ENCODE data around the gene ST13. TPM values are rescaled to one million over a fixed set of nuclear protein-coding genes. Genes with fewer than 3 reads are reported as not detected.

The ST13 gene
- total RNA-seq, 2 experiments from 2014 or later, result 121 to 223 TPM

GRCh38 chr22:40898850-40899357 lies 42.5 kb upstream of the ST13 start:
- TF ChIP-seq EZH2phosphoT487 (IDR thresholded peaks at IDR 0.05; ENCODE audit: borderline replicate concordance, low read depth, low read length) (no peak), CTCF (conservative IDR thresholded peaks at IDR 0.05; ENCODE audit: low read length) (peak; percentile 87)
- peaks cover 4% of the 10 kb centered on the region for H3K4me1 ChIP-seq (ENCODE audit: insufficient read depth, low read length, poor library complexity, severe bottlenecking)
- H3K4me2 ChIP-seq (ENCODE audit: low read length), result peak overlapping the region; percentile 9; the same call in 1 of the 2 replicates
- H4K20me1 ChIP-seq (ENCODE audit: insufficient read depth, low read length), result no peaks in the 10 kb centered on the region
- ChIA-PET POLR2A (interaction anchor here (0.6 to 0.7 kb wide), 2 partner anchors 135 to 163 kb away, joined by 3 to 4 read pairs; no protein-coding TSS in a partner anchor), CTCF (ENCODE audit: unreplicated experiment) (interaction anchor here (1.0 kb wide), 1 partner anchor 216 kb away, joined by 3 read pairs; no protein-coding TSS in a partner anchor)
- no peak overlapping the region for H3K4me3 ChIP-seq (ENCODE audit: low read depth, low read length, poor library complexity, severe bottlenecking)
- H3K36me3 ChIP-seq (ENCODE audit: insufficient read depth, low read length), result no peaks in the 10 kb centered on the region
- H2AFZ ChIP-seq (ENCODE audit: low read length), result no peak overlapping the region
- H3K9me3 ChIP-seq (ENCODE audit: low read length), result no peaks in the 10 kb centered on the region
- H3K9me2 ChIP-seq (ENCODE audit: insufficient read depth, low read length), result no peaks in the 10 kb centered on the region
- no TSS peak for BruUV-seq (replicated peaks)
- H3K27ac ChIP-seq (ENCODE audit: low read depth, low read length, poor library complexity, severe bottlenecking), result no peak overlapping the region
- intact Hi-C loops (cut with micrococcal nuclease; ENCODE audit: unreplicated experiment), result loop anchor here (2.0 to 5.0 kb wide), 3 partner anchors 216 to 862 kb away; no protein-coding TSS in a partner anchor
- no peaks in the 10 kb centered on the region for H3K79me2 ChIP-seq (ENCODE audit: insufficient read depth, low read depth, low read length)
- DNase-seq (ENCODE audit: low spot score), result peak; percentile 73

- CTCF ChIA-PET (ENCODE audit: unreplicated experiment), result no interaction called here
- Histone ChIP-seq H3K4me2 (ENCODE audit: low read length) (no peak overlapping the region), H3K4me3 (ENCODE audit: low read depth, low read length, poor library complexity, severe bottlenecking) (no peak overlapping the region), H2AFZ (ENCODE audit: low read length) (no peak overlapping the region), H3K36me3 (ENCODE audit: insufficient read depth, low read length) (peaks cover 22% of the 10 kb centered on the region), H3K9me2 (ENCODE audit: insufficient read depth, low read length) (no peaks in the 10 kb centered on the region), H3K9me3 (ENCODE audit: low read length) (no peaks in the 10 kb centered on the region), H4K20me1 (ENCODE audit: insufficient read depth, low read length) (no peaks in the 10 kb centered on the region), H3K4me1 (ENCODE audit: insufficient read depth, low read length, poor library complexity, severe bottlenecking) (peaks cover 4% of the 10 kb centered on the region), H3K79me2 (ENCODE audit: insufficient read depth, low read depth, low read length) (no peaks in the 10 kb centered on the region), H3K27ac (ENCODE audit: low read depth, low read length, poor library complexity, severe bottlenecking) (no peak overlapping the region)
- no peak for DNase-seq (ENCODE audit: low spot score)
- TF ChIP-seq EZH2phosphoT487 (IDR thresholded peaks at IDR 0.05; ENCODE audit: borderline replicate concordance, low read depth, low read length) (no peak), CTCF (conservative IDR thresholded peaks at IDR 0.05; ENCODE audit: low read length) (no peak)
- BruUV-seq (replicated peaks), result no TSS peak
- intact Hi-C loops (cut with micrococcal nuclease; ENCODE audit: unreplicated experiment), result no loop called here
- POLR2A ChIA-PET, result interaction anchor here (0.9 kb wide), 1 partner anchor 13 kb away, joined by 4 read pairs; no protein-coding TSS in a partner anchor
Observed at GRCh38 chr22:40894417-40894816, 38.0 kb upstream of the ST13 start.

- TF ChIP-seq CTCF (conservative IDR thresholded peaks at IDR 0.05; ENCODE audit: low read length), result no peak
- TF ChIP-seq EZH2phosphoT487 (IDR thresholded peaks at IDR 0.05; ENCODE audit: borderline replicate concordance, low read depth, low read length), result no peak
- POLR2A ChIA-PET, result interaction anchor here (0.6 kb wide), 2 partner anchors 9 to 23 kb away, joined by 3 to 5 read pairs; no protein-coding TSS in a partner anchor
- intact Hi-C loops (cut with micrococcal nuclease; ENCODE audit: unreplicated experiment), result no loop called here
Observed at GRCh38 chr22:40890881-40891280, 34.4 kb upstream of the ST13 start.

More at GRCh38 chr22:40890881-40891280, 34.4 kb upstream of the ST13 start:
- H3K4me2 ChIP-seq (ENCODE audit: low read length), result no peak overlapping the region
- no peak overlapping the region for H2AFZ ChIP-seq (ENCODE audit: low read length)
- peaks cover 55% of the 10 kb centered on the region for H3K36me3 ChIP-seq (ENCODE audit: insufficient read depth, low read length)
- no peaks in the 10 kb centered on the region for H3K9me3 ChIP-seq (ENCODE audit: low read length)
- H3K4me1 ChIP-seq (ENCODE audit: insufficient read depth, low read length, poor library complexity, severe bottlenecking), result no peaks in the 10 kb centered on the region
- CTCF ChIA-PET (ENCODE audit: unreplicated experiment), result no interaction called here
- no peak overlapping the region for H3K4me3 ChIP-seq (ENCODE audit: low read depth, low read length, poor library complexity, severe bottlenecking)
- no TSS peak for BruUV-seq (replicated peaks)
- no peak for DNase-seq (ENCODE audit: low spot score)
- H3K9me2 ChIP-seq (ENCODE audit: insufficient read depth, low read length), result no peaks in the 10 kb centered on the region
- H4K20me1 ChIP-seq (ENCODE audit: insufficient read depth, low read length), result no peaks in the 10 kb centered on the region
- no peaks in the 10 kb centered on the region for H3K79me2 ChIP-seq (ENCODE audit: insufficient read depth, low read depth, low read length)
- no peak overlapping the region for H3K27ac ChIP-seq (ENCODE audit: low read depth, low read length, poor library complexity, severe bottlenecking)
